T-helper 22 cell (primary cell): ENCODE measurements around the gene SLC2A8.

Experiments
- DNase-seq: peaks from one replicate; pipeline ENCODE4 v3.0.0-alpha.2; 2020; ENCODE audit warnings: low read depth

SLC2A8 gene

GRCh38 chr9:127403507-127404192, 6.7 kb downstream of the SLC2A8 start:
- DNase-seq, result no peak

GRCh38 chr9:127404631-127405030, 7.7 kb downstream of the SLC2A8 start:
- DNase-seq, result no peak

- no peak for DNase-seq
These were observed 8.6 kb downstream of the SLC2A8 start for GRCh38 chr9:127405344-127406125.

GRCh38 chr9:127406799-127407491, 10.0 kb downstream of the SLC2A8 start:
- DNase-seq, result no peak

- DNase-seq, result no peak
These were observed 10.5 kb downstream of the SLC2A8 start for GRCh38 chr9:127407492-127407843.

DNA sequence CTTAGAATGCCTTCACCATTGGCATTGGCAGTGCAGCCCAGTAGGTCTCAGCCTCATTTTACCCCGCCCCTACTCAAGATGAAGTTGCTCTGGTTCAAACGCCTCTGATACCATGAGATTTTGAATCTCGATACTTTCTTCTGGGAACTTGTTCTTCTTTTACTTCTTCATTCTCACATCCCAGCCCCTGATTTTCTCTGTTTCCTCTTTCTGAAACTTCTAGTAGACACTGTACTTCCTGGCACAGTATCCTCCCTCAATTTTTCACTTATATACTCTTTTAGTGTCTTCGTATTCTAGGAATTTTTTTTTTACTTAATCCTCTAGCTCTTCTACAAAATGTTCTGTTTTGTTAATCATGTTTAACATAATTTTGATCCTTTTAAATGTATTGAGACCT, 14.2 kb downstream of the SLC2A8 start:
- DNase-seq, result no peak

DNA sequence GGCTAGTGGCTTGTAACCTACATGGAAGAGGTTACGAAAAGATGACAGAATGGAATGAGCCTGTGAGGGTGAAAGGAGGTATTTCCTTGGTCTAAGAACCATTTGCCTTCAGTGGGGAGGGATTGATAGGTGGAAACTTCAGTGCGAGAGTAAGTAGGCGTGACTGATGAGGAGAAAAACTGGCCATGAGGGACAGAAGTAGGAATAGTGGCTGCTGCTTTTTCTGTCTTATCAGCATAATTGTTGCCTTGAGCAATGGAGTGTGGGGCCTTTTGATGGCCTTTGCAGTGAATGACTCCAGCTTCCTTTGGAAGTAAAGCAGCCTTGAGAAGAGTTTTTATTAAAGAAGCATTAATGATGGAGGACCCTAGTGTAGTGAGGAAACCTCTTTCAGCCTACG, 18.2 kb downstream of the SLC2A8 start:
- DNase-seq, result no peak

- no peak for DNase-seq
These were observed 18.7 kb downstream of the SLC2A8 start for GRCh38 chr9:127415657-127416056.

DNA sequence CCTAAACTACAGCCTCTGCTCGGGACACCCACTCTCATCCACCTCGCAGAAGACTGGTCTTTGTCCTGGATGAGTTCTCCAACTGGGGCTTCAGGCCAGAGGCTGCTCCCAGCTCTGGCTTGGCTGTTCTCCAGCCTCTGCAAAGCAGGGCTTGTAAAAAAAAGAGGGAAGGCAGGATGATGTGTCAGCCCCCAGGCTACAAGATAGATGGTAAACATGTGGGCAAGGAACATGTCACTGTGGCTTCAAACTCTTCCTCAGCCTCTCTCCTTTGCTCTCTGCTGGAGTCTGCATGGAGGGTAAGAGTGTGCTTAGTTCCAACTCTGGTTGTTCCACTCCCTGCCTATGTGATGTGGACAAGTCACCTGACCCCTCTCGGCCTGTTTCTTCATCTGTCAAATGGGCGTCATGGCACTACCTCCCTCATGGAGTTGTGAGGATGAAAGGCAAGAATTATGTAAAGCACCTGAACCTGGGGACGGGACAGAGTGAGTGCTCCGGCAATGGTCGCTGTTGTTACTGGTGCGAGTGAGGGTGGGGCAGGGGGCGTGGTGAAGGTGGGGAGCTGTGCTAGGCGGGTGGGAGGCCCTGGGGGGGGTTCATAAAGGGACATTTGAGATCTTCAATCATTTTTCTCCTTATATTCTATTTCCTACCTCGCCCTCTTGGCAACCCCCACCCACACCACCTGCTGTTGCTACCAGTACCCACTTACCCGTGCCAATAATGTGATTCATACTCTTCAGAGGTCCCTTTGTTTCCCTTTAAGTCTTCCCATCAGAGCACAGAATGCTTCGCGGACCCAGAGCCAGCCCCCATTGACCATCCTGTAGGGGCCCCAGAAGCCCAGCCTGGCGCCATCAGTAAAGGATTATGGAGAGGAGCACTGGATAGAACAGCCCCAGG, 20.4 kb downstream of the SLC2A8 start:
- DNase-seq, result no peak

- no peak for DNase-seq
These were observed 21.1 kb downstream of the SLC2A8 start for GRCh38 chr9:127418037-127418471.

DNA sequence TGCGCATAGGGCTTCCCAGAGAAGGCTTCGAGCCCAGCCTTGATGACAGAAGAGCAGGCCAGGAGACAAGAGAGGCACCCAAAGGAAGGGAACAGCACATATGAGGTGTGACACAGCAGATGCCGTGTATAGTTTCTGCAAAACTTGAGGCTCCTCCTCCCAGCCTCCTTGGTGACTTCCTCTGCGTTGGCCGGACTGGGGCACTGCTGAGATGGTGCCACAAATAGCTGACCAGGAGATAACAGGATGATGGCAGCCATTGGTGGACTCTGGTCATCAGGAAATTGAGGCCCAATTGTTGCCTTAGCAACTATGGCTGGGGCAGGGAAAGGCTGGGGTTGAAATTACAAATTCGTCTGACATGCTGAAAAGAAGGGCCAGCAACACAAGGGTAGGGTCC, 22.4 kb downstream of the SLC2A8 start:
- DNase-seq, result no peak

GRCh38 chr9:127421057-127421456, 24.1 kb downstream of the SLC2A8 start:
- no peak for DNase-seq

- no peak for DNase-seq
These were observed 25.3 kb downstream of the SLC2A8 start for GRCh38 chr9:127422133-127422782.

GRCh38 chr9:127422787-127423186, 25.8 kb downstream of the SLC2A8 start:
- DNase-seq, result no peak

DNA sequence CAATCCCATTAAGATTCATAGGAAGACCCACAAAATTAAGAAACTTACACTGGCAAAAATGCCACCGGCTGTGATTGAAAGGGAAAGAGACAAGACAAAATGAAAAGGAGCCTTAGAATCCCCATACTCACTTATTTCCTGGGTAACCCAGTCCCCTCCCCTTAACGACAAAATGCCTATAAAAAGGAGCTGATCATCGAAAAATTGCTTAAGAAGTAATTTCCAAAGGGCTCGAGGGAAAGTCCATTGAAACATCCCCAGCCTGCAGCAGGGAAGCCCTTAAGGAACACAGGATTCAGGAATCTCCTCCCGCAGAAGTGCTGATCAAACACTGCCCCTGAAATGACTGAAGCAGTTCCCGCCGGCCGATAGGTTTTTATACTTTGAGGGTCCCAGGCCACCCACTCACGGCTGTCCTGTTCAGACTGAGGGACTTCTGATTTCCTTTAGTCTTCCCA, 26.5 kb downstream of the SLC2A8 start:
- no peak for DNase-seq

GRCh38 chr9:127423934-127424675, 27.1 kb downstream of the SLC2A8 start, which contains the start of gene ZNF79:
ZNF79 (plus strand) TSS chr9:127424382; CDS start chr9:127424788, 406 bp downstream.
- DNase-seq, result peak; percentile 83

DNA sequence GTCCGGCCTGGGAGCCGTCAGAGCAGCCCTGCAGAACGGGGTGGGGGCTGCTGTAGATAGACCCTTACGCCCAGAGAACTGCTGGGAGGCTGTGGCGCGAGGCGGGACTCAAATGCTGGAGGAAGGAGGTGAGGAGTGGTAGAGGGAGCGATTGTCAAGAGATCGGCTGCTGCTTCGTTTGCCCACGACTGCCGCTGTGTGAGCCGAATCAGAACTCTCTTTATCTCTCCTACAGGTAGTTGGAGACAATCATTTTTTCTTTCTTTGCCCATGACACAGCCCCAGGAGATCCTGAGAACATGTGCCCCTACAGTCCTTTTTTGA, 27.7 kb downstream of the SLC2A8 start:
- DNase-seq, result no peak

GRCh38 chr9:127426756-127427155, 29.8 kb downstream of the SLC2A8 start:
- DNase-seq, result no peak

GRCh38 chr9:127428348-127428747, 31.4 kb downstream of the SLC2A8 start:
- DNase-seq, result no peak

DNA sequence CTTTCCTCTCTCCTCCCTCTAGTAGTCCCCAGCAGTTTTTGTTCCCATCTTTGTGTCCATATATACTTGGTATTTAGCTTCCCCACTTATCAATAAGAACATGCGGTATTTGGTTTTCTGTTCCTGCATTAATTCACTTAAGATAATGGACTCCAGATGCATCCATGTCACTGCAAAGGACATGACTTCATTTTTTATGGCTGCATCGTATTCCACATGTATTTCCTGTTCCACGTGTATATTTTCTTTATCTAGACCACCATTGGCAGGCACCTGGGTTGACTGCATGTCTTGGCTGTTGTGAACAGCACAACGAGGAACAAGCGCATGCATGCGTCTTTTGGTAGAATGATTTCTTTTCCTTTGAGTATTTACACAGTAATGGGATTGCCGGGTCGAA, 33.4 kb downstream of the SLC2A8 start:
- no peak for DNase-seq
